BLaER1 (cell line): ENCODE data around the gene REPIN1.
A peak's percentile ranks its signal among the peaks of the same experiment; 100 is the strongest.

Experiments used
- H3K27ac ChIP-seq: shearing (Covaris generic); formaldehyde crosslinking; 2 replicates; pipeline ENCODE4 v1.8.1; 2022
- H3K27me3 ChIP-seq: shearing (Covaris generic); formaldehyde crosslinking; 2 replicates; pipeline ENCODE4 v1.8.1; 2022
- H3K36me3 ChIP-seq: shearing (Covaris generic); formaldehyde crosslinking; 2 replicates; pipeline ENCODE4 v1.8.1; 2022
- H3K4me1 ChIP-seq: shearing (Covaris generic); formaldehyde crosslinking; 2 replicates; pipeline ENCODE4 v1.8.1; 2022
- H3K4me2 ChIP-seq: shearing (Covaris generic); formaldehyde crosslinking; 2 replicates; pipeline ENCODE4 v1.8.1; 2022
- H3K4me3 ChIP-seq: shearing (Covaris generic); formaldehyde crosslinking; 2 replicates; pipeline ENCODE4 v1.8.1; 2022
- H3K9ac ChIP-seq: shearing (Covaris generic); formaldehyde crosslinking; 2 replicates; pipeline ENCODE4 v1.8.1; 2022
- H3K9me3 ChIP-seq: shearing (Covaris generic); formaldehyde crosslinking; 2 replicates; pipeline ENCODE4 v1.8.1; 2022
- H4K20me1 ChIP-seq: shearing (Covaris generic); formaldehyde crosslinking; 2 replicates; pipeline ENCODE4 v1.8.1; 2022
- Cebpa-rat ChIP-seq: shearing (Covaris generic); IDR thresholded peaks from 2 replicates; pipeline ENCODE4 v1.8.1; 2022

REPIN1 gene

DNA sequence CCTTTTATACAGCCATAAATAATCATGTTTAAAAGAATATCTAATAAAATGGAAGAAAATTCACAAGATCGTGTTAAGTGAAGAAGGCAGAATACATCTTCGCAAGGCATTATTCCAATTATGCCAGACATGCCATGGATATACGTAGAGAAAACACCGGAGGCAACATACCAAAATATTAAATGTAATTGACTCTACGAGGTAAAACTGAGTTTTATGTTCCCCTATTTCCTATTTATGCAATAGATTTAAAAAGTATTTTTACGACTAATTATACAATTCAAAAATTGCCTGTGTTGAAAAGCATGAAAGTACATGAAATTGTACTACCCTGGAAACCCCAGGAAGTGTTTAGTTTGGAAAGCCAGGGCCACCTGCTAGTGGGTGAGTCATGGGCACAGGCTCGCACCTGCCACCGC lies 936 bp upstream of the REPIN1 start:
- Histone ChIP-seq H3K27ac (peak overlapping the region; percentile 100), H3K4me3 (peak overlapping the region; percentile 99), H3K9ac (peak overlapping the region; percentile 97), H3K36me3 (peaks cover 28% of the 10 kb centered on the region), H3K4me1 (peaks cover 79% of the 10 kb centered on the region), H3K4me2 (peak overlapping the region; percentile 100), H4K20me1 (peaks cover 32% of the 10 kb centered on the region), H3K9me3 (no peaks in the 10 kb centered on the region), H3K27me3 (no peaks in the 10 kb centered on the region)
- TF ChIP-seq Cebpa-rat: no peak

DNA sequence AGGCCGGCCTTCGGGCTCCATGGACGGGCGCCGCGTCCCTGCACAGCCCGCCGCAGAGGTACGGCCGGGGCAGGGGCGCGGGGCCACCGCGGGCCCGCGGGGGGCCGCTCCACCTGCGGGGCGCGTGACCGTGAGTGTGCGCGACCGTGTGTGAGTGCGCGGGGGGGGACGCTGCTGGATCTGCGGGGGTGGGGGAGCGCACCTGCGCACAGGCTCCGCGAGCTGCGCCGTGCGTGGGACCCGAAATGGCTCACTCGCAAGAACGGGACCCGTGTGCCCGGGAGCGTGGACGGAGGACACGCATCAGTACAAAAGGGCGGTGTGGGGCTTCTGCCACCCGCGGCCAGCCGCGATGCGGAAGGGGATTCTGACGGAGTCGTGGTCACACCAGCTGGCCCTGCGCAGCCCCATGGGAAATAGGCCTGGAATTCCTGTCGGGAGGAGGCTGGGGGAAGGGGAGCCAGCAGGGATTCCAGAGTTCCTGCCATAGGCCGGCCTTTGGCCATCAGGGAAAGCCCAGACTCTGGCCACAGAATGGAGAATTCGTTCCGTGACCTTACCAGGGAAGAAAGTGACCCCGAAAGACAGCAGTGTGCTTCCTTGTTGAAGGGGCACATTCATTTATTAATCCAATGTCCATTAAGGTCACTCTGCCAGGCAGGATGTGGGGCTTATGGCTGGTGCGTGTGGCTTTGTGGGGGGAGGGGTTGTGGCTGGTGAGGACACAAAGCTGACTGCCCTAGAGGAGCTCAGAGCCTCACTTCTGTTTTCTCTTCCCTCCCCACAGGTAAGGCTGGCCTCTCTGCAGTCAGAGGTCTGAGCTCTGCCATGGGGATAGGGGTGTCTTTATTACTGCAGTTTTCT lies 494 bp downstream of the REPIN1 start:
- Histone ChIP-seq H3K27me3 (no peaks in the 10 kb centered on the region), H3K4me2 (peak overlapping the region; percentile 100), H3K27ac (peak overlapping the region; percentile 100), H4K20me1 (peaks cover 47% of the 10 kb centered on the region), H3K4me1 (peaks cover 79% of the 10 kb centered on the region), H3K9ac (peak overlapping the region; percentile 97), H3K9me3 (no peaks in the 10 kb centered on the region), H3K4me3 (peak overlapping the region; percentile 99), H3K36me3 (peaks cover 42% of the 10 kb centered on the region)
- no peak for TF ChIP-seq Cebpa-rat

DNA sequence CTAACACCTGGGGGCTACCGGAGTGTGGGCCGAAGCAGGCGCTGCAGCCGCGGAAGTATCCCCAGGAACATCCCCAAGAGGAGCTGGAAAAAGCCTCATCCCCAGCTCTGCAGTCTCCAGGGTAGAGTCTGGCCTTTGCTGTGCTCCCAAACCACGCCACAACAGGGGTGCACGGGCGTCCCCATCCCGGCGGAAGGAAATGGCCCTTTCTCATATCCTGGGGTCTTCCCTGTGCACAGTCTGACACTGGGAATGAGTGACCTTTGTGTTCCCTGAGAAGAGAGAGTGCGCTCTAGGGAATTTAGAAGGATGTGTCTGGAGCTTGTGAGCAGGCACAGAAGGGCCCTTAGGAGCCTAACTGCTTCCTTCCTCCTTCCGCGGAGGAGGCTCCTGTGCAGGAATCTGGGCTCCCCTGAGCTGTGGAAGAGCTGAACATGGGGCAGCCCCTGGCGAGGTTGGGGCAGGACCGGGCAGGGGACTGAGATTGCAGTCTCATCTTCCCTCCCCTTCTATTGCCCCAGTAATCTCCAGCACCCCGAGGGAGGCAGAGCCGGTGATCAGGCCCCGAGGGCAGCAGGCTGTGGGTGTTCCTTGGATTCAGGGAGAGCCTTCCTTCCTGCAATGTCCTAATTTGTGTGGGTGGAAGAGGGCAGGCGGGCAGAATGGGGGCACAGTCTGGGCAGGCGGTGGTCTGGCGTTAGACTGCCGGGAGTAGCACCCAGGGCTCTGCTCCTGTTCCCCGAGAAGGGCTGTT lies 1.3 kb downstream of the REPIN1 start:
- Histone ChIP-seq H3K9ac (peak overlapping the region; percentile 97), H3K27me3 (no peaks in the 10 kb centered on the region), H3K27ac (peak overlapping the region; percentile 100), H3K36me3 (peaks cover 50% of the 10 kb centered on the region), H4K20me1 (peaks cover 55% of the 10 kb centered on the region), H3K4me2 (peak overlapping the region; percentile 100), H3K9me3 (no peaks in the 10 kb centered on the region), H3K4me3 (peak overlapping the region; percentile 99), H3K4me1 (peaks cover 78% of the 10 kb centered on the region)
- TF ChIP-seq Cebpa-rat: no peak

DNA sequence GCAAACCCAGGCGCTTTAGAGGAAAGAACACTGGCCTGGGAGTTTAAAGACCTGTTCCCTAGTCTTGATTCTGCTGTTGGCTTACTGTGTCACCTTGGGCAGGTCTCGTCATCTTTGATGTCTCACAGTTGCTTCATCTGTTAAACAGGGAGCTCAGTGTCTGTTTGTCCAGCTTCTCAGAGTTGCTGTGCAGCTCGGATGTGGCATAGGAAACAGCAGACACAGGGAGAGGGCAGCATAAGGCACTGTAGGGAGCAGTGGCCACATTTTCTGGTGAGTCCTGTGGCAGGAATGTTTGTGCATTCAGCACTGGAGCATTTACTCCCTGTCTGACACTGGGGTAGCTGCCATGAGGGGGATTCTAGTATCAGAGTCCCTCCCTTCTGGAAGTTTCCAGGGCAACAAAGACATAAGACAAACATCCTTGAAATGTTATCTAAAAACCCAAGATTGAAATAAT lies 2.0 kb downstream of the REPIN1 start:
- no peak for TF ChIP-seq Cebpa-rat
- Histone ChIP-seq H3K9me3 (no peaks in the 10 kb centered on the region), H3K9ac (peak overlapping the region; percentile 97), H3K4me1 (peaks cover 78% of the 10 kb centered on the region), H3K27me3 (no peaks in the 10 kb centered on the region), H3K4me2 (peak overlapping the region; percentile 100), H3K27ac (peak overlapping the region; percentile 100), H3K36me3 (peaks cover 57% of the 10 kb centered on the region), H4K20me1 (peaks cover 62% of the 10 kb centered on the region), H3K4me3 (peak overlapping the region; percentile 99)

DNA sequence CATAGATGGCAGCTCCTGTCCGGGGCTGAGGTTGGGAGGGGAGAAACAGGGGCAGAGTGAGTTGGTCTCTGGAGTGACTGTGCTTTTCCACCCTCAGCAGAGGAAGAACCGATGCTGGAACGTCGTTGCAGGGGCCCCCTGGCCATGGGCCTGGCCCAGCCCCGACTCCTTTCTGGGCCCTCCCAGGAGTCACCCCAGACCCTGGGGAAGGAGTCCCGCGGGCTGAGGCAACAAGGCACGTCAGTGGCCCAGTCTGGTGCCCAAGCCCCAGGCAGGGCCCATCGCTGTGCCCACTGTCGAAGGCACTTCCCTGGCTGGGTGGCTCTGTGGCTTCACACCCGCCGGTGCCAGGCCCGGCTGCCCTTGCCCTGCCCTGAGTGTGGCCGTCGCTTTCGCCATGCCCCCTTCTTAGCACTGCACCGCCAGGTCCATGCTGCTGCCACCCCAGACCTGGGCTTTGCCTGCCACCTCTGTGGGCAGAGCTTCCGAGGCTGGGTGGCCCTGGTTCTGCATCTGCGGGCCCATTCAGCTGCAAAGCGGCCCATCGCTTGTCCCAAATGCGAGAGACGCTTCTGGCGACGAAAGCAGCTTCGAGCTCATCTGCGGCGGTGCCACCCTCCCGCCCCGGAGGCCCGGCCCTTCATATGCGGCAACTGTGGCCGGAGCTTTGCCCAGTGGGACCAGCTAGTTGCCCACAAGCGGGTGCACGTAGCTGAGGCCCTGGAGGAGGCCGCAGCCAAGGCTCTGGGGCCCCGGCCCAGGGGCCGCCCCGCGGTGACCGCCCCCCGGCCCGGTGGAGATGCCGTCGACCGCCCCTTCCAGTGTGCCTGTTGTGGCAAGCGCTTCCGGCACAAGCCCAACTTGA lies 2.7 kb downstream of the REPIN1 start:
- peak overlapping the region; percentile 97 for H3K9ac ChIP-seq
- TF ChIP-seq Cebpa-rat: no peak
- peak overlapping the region; percentile 100 for H3K27ac ChIP-seq
- H3K4me1 ChIP-seq: peaks cover 78% of the 10 kb centered on the region
- peak overlapping the region; percentile 100 for H3K4me2 ChIP-seq
- H3K4me3 ChIP-seq: no peak overlapping the region
- H3K27me3 ChIP-seq: no peaks in the 10 kb centered on the region
- peaks cover 61% of the 10 kb centered on the region for H3K36me3 ChIP-seq
- peaks cover 69% of the 10 kb centered on the region for H4K20me1 ChIP-seq
- no peaks in the 10 kb centered on the region for H3K9me3 ChIP-seq

DNA sequence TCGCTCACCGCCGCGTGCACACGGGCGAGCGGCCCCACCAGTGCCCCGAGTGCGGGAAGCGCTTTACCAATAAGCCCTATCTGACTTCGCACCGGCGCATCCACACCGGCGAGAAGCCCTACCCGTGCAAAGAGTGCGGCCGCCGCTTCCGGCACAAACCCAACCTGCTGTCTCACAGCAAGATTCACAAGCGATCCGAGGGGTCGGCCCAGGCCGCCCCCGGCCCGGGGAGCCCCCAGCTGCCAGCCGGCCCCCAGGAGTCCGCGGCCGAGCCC lies 3.3 kb downstream of the REPIN1 start:
- Histone ChIP-seq H3K36me3 (peaks cover 61% of the 10 kb centered on the region), H3K4me1 (peaks cover 78% of the 10 kb centered on the region), H3K27ac (no peak overlapping the region), H3K9me3 (no peaks in the 10 kb centered on the region), H3K9ac (no peak overlapping the region), H3K4me3 (no peak overlapping the region), H3K27me3 (no peaks in the 10 kb centered on the region), H4K20me1 (peaks cover 75% of the 10 kb centered on the region), H3K4me2 (no peak overlapping the region)
- no peak for TF ChIP-seq Cebpa-rat

DNA sequence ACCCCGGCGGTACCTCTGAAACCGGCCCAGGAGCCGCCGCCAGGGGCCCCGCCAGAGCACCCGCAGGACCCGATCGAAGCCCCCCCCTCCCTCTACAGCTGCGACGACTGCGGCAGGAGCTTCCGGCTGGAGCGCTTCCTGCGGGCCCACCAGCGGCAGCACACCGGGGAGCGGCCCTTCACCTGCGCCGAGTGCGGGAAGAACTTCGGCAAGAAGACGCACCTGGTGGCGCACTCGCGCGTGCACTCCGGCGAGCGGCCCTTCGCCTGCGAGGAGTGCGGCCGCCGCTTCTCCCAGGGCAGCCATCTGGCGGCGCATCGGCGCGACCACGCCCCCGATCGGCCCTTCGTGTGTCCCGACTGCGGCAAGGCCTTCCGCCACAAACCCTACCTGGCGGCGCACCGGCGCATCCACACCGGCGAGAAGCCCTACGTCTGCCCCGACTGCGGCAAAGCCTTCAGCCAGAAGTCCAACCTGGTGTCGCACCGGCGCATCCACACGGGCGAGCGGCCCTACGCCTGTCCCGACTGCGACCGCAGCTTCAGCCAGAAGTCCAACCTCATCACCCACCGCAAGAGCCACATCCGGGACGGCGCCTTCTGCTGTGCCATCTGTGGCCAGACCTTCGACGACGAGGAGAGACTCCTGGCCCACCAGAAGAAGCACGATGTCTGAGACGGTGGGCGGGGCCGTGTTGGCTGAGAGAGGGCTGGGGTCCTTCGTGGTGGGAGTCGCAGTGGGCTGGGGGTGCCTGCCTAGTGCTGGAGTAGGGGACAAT lies 3.8 kb downstream of the REPIN1 start:
- H3K36me3 ChIP-seq: peaks cover 61% of the 10 kb centered on the region
- peak overlapping the region; percentile 23; the same call in 1 of the 2 replicates for H3K9ac ChIP-seq
- no peaks in the 10 kb centered on the region for H3K9me3 ChIP-seq
- H4K20me1 ChIP-seq: peaks cover 80% of the 10 kb centered on the region
- H3K27ac ChIP-seq: peak overlapping the region; percentile 38
- H3K4me2 ChIP-seq: peak overlapping the region; percentile 21; the same call in 1 of the 2 replicates
- no peak for TF ChIP-seq Cebpa-rat
- H3K27me3 ChIP-seq: no peaks in the 10 kb centered on the region
- H3K4me1 ChIP-seq: peaks cover 78% of the 10 kb centered on the region
- no peak overlapping the region for H3K4me3 ChIP-seq

DNA sequence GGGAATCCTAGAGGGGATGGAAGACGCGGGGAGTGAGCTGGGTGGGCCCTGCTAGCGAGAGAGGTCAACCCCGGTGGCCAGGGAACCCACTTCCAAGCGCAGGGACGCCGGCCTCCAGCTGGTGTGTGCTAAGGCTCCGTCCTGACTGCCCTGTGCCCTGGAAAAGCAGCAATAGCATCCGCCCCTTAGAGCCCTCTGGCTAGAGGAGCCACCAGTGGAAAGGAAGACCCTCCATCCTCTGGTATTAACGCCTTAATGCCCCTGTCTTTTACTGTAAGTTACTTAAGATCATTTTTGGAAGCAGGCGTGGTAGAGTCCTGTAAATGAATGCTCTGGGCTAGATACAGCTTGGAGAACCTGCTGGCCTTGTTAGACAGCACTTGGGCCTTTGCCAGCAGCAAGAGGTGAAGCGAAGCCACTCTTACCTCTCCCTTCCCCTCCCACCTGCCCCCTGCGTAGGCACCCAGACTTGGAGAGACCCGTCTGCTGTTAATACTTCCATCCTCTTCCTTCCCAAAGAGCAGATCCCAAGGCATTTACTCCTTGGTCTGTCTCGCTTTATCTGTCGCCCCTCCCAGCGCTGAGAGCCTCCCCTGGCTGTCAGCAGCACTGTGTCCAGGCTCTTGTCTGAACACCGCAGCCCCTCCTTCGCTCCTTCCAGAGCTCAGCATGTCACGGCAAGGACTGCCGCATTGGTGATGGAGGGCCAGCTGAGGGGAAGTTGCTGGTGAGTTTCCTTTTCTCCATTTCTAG lies 4.6 kb downstream of the REPIN1 start:
- Histone ChIP-seq H3K4me1 (peaks cover 78% of the 10 kb centered on the region), H3K9ac (peak overlapping the region; percentile 43)

More for the DNA sequence above, 4.6 kb downstream of the REPIN1 start:
- no peak for TF ChIP-seq Cebpa-rat
- Histone ChIP-seq H3K27me3 (no peaks in the 10 kb centered on the region), H3K4me3 (no peak overlapping the region), H3K36me3 (peaks cover 61% of the 10 kb centered on the region), H4K20me1 (peaks cover 84% of the 10 kb centered on the region), H3K27ac (peak overlapping the region; percentile 38), H3K4me2 (peak overlapping the region; percentile 21; the same call in 1 of the 2 replicates), H3K9me3 (no peaks in the 10 kb centered on the region)
